Activated CD8-positive, alpha-beta memory T cell treated with anti-CD3 and anti-CD28 coated beads for 24 hours (primary cell): Measurements from ENCODE around the gene PNLDC1.
"Not testable (repeated sequence)": the region's sequence is repeated elsewhere in the genome, so short reads cannot be mapped to it uniquely, and the experiment has no call there.

ENCODE experiments used
- DNase-seq: peaks from one replicate; pipeline ENCODE4 v3.0.0-alpha.2; 2020

Gene PNLDC1

DNA sequence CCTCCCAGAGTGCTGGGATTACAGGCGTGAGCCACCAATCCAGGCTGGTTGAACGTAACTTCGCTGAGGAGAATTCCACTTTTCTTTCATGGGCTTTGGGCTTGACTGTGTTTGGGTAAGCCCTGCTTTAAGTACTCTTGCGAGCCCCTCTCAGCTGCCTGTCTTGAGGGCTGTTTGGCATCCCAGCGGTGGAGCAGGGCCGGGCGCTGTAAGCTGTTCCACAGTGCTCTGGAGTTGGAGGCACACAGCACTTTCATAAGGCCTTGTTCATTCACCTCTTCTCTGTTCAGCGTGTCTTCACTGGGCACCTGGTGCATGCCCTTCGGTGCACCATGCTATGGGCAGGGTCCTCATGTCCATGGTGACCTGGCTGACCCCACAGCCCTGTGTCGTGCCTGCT is 21.6 kb downstream of the PNLDC1 start:
- no peak for DNase-seq

GRCh38 chr6:159823953-159824352 is 23.9 kb downstream of the PNLDC1 start:
- DNase-seq = no peak

DNA sequence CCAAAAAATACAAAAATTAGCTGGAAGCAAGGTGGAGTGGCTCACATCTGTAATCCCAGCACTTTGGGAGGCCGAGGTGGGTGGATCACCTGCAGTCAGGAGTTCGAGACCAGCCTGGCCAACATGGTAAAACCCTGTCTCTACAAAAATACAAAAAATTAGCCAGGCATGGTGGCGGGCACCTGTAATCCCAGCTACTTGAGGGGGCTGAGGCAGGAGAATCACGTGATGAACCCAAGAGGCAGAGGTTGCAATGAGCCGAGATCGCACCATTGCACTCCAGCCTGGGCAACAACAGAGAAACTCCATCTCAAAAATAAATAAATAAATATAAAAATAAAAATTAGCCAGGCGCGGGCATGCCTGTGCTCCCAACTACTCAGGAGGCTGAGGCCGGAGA is 24.6 kb downstream of the PNLDC1 start:
- not testable (repeated sequence) for DNase-seq

DNA sequence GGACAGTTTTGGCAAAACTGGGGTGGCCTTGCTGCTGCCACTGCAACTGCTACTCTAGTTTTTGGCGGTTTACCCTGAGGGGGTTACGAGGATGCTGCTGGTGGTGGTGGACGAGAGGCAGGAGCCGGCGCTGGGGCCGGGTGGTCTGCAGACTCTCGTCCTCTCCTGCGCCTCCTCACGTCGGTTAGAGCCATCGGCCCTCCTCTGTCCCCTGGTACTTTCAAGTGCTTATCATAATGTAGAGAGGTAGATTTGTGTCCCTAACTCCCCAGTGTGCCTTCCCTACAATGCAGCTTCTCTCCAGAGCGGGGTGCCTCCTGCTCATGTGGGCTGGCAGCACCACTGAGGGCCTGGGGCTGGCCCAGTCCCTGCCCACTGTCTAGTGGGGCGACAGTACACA is 25.9 kb downstream of the PNLDC1 start:
- DNase-seq = no peak

DNA sequence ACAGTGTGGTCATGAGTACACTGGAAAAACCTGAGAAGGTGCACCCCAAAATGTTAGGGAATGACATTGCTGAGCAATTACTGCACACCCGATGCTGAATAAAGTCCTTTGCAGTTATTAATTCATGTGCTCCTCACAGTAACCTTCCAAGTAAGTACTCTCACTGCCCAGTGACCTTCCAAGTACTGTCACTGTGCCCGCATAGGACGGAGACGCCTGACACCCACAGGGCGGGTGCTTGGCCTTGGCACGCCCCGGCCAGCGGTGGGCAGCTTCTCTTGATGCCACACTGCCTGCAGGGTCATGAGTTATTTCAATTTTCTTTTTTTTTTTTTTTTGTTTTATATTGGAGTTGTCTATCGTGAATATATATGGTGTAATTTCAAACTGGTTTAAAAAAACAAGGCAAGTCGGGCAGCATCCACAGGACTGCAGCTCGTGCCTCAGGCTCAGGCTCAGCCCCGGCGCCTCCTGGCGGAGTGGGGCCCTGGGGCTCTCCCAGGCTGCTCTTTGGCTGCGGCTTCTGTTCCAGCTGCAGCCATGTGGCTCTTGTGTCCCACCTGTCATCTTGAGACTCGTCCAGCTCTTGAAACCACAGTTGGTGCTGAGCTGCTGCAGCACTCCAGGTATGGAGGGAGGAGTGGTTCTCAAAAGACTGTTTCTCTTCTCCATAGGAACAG is 27.0 kb downstream of the PNLDC1 start:
- no peak for DNase-seq

DNA sequence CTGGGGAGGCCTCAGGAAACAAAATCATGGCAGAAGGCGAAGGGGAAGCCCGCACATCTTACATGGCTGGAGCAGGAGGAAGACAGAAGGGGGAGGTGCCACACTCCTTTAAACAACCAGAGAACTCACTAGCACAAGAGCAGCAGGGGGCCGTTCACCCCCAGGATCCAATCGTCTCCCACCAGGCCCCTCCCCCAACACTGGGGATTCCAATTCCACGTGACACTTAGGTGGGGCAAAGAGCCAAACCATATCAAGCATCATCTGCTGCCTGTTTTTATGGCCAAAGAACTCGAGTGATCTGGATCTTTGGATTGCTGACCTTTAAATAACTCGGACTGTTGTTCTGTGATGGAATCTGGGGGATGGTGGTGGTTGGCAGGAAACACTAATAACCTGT is 28.0 kb downstream of the PNLDC1 start:
- no peak for DNase-seq

DNA sequence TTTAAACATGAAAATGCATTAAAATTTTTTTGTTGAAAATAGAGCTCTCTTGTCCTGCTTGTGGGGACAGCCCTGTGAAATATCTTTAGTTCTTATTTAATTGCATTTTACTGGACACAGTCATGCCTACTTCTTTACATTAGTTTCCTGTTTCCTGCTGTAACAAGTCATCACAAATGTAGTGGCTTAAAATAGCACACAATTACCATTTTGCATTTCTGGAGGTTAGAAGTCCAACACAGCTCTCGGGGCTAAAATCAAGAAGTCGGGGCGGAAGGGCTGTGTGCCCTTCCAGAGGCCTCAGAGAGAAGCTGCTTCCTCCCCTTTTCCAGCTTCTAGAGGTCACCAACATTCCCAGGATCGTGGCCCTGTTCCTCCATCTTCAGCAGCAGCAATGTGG is 29.4 kb downstream of the PNLDC1 start:
- no peak for DNase-seq

- no peak for DNase-seq
Observed at GRCh38 chr6:159830501-159831372, 30.7 kb downstream of the PNLDC1 start.

DNA sequence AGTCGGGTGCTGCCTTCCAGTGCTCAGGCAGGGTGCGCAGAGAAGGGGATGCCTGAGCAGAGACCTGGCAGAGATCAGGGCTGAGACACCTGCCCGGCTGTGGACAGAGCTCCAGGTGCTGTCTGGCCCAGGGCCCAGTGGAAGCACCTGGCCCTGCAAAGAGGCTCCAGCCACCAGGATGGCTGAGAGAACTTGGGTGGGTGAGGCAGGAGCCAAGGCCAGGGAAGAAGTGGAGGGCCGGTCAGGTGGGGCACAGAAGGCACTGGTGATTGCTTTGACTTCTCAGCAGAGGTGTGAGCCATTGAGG is 31.2 kb downstream of the PNLDC1 start:
- no peak for DNase-seq

GRCh38 chr6:159832946-159833345 is 32.9 kb downstream of the PNLDC1 start:
- no peak for DNase-seq

DNA sequence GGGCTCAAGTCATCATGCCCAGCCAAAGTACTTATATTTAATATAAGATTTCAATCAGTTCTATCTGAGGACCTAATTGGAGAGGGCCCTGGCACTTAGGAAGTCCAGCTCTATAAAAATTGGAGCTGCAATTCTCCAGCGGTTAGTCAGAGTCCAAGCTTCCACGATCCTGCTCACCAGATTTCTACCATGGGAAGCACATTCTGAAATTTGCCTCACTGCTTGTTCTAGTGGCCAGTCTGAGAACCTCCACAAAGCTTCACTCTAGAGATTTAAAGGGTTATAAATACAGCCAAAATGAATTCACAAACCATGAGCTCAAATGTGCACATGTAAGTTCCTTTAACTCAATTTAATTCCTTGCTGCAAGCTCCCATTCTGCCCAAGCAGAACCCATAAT is 33.5 kb downstream of the PNLDC1 start:
- no peak for DNase-seq

DNA sequence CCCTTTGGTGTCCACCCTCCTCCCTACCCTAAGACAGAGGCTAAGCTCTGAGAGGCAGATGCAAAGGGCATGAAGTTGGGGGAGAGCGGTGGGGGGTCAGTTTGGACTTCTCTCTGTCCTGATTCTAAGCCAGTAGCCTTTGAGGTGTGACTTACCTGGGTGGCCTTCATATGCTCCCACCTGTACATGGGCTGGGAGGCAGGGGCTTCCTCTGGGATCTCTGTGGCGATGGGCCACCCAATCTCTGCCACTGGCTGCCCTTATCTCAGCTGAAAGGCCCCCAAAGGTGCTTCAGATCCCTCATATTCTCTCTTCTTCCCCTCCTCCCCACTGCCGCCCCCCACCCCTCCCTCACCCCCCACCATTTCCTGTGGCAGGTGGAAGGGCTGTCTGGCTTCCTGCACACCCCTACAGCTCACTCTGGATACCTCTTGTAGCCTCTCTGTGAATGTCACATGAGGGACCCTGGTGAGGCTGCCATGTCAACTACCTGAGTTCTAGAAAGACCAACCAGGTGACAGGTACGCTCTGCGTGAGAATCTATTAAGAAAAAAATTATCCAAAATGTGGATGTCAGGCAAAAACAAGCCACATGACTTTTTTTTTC is 34.0 kb downstream of the PNLDC1 start:
- DNase-seq = no peak

GRCh38 chr6:159836718-159837490 is 36.8 kb downstream of the PNLDC1 start:
- DNase-seq = no peak

GRCh38 chr6:159837511-159837910 is 37.4 kb downstream of the PNLDC1 start:
- DNase-seq = no peak

- no peak for DNase-seq
Observed at GRCh38 chr6:159838020-159838744, 38.1 kb downstream of the PNLDC1 start.

DNA sequence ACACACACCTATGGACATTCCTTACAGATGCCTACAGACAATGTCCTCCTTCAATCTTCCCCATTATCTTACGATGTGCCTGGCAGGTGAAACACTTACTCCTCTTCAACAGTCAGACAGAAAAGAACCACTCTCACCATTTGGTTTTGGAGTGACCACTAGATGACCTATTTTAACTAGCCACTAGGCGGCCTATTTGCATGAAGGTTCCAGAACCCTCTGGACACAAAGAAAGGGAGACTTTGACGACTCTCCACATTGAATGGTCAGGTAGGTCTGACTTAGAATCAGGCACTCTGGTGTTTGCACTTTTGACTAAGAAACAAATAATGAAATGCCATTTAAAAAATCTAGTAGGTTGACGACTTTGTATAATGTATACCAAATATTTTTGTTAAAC is 42.0 kb downstream of the PNLDC1 start:
- DNase-seq = no peak

GRCh38 chr6:159844737-159845645 is 44.9 kb downstream of the PNLDC1 start:
- no peak for DNase-seq

DNA sequence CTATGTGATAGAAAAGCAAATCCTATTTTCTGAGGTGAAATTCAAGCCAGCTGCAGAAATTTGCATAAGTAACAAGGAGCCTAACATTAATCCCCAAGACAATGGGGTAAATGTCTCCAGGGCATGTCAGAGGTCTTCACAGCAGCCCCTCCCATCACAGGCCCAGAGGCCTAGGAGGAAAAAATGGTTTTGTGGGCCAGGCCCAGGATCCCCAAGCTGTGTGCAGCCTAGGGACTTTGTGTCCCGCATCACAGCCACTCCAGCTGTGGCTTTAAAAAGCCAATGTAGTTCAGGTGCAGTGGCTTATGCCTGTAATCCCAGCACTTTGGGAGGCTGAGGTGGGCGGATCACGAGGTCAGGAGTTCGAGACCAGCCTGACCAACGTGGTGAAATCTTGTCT is 48.5 kb downstream of the PNLDC1 start:
- not testable (repeated sequence) for DNase-seq

- DNase-seq = not testable (repeated sequence)
Observed at GRCh38 chr6:159849851-159850250, 49.8 kb downstream of the PNLDC1 start.

DNA sequence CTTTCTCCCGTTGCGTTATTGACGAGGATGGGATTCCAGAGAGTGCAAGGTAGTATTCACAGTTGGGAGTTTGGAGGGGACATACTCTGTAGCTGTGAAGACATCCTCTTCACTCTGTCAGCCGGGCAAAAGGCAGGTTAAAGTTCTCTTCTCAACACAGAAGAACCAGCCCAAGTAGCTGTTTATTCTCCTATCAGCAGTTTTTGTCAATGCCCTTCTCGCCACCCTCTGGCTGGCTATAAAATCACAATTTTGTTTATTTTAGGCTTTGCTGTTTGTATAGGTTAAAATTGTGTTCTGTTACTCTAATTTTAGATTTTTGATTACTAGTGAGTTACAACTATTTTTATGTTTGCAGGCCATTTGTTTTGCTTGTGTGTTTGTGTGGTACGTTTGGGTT is 52.8 kb downstream of the PNLDC1 start:
- DNase-seq = no peak

GRCh38 chr6:159853754-159854153 is 53.7 kb downstream of the PNLDC1 start:
- DNase-seq = no peak

DNA sequence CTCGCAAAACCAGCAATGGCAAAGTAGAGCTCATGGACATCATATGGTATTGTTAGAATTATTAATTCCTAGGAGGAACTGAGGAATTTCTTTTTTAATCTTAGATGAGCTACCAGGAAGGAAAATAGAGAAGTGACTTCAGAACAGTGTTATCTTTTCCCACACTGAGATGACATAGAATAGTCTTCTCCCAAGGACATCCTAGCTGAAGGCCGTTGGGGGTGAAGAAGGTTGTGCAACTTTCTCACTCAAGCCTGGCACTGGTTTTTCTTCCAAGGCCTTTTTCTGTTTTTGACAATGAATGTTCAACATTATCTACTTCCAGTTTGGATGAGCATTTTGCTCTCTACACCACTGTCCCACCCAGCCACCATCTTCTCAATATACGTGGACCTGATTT is 54.9 kb downstream of the PNLDC1 start:
- no peak for DNase-seq
